ENCODE data around the gene NFKBIE. TPM values are rescaled to one million over a fixed set of nuclear protein-coding genes. Genes with fewer than 3 reads are reported as not detected.
A peak's percentile ranks its signal among the peaks of the same experiment; 100 is the strongest.

The NFKBIE gene
- total RNA-seq, 1 donor from 2014 or later, result 5.3 TPM

GRCh38 chr6:44277763-44278162 is 12.4 kb upstream of the NFKBIE start:
- Histone ChIP-seq H3K36me3 (ENCODE audit: control insufficient read depth, insufficient read depth, low read length) (no peaks in the 10 kb centered on the region), H3K27me3 (ENCODE audit: control insufficient read depth, insufficient read depth, low read length) (peaks cover 19% of the 10 kb centered on the region), H3K4me3 (ENCODE audit: low read depth, low read length) (no peak overlapping the region)
- FAIRE-seq (no peak), DNase-seq (ENCODE audit: low read depth) (no peak)
- TF ChIP-seq CTCF (IDR thresholded peaks at IDR 0.05; ENCODE audit: insufficient read depth, low read length, severe bottlenecking), result no peak

GRCh38 chr6:44276667-44277640 is 11.6 kb upstream of the NFKBIE start:
- FAIRE-seq, result peak; percentile 32
- H3K27me3 ChIP-seq (ENCODE audit: control insufficient read depth, insufficient read depth, low read length), result peaks cover 24% of the 10 kb centered on the region

GRCh38 chr6:44275749-44276648 is 10.6 kb upstream of the NFKBIE start:
- DNase-seq (ENCODE audit: low read depth) (no peak), FAIRE-seq (no peak)
- TF ChIP-seq CTCF (IDR thresholded peaks at IDR 0.05; ENCODE audit: insufficient read depth, low read length, severe bottlenecking), result no peak
- Histone ChIP-seq H3K36me3 (ENCODE audit: control insufficient read depth, insufficient read depth, low read length) (no peaks in the 10 kb centered on the region), H3K4me3 (ENCODE audit: low read depth, low read length) (no peak overlapping the region), H3K27me3 (ENCODE audit: control insufficient read depth, insufficient read depth, low read length) (peaks cover 33% of the 10 kb centered on the region)

More at GRCh38 chr6:44276667-44277640, 11.6 kb upstream of the NFKBIE start:
- TF ChIP-seq CTCF (IDR thresholded peaks at IDR 0.05; ENCODE audit: insufficient read depth, low read length, severe bottlenecking), result no peak
- Histone ChIP-seq H3K4me3 (ENCODE audit: low read depth, low read length) (no peak overlapping the region), H3K36me3 (ENCODE audit: control insufficient read depth, insufficient read depth, low read length) (no peaks in the 10 kb centered on the region)
- no peak for DNase-seq (ENCODE audit: low read depth)

GRCh38 chr6:44275271-44275748 is 10.0 kb upstream of the NFKBIE start:
- TF ChIP-seq CTCF (IDR thresholded peaks at IDR 0.05; ENCODE audit: insufficient read depth, low read length, severe bottlenecking), result no peak
- Histone ChIP-seq H3K27me3 (ENCODE audit: control insufficient read depth, insufficient read depth, low read length) (peaks cover 33% of the 10 kb centered on the region), H3K36me3 (ENCODE audit: control insufficient read depth, insufficient read depth, low read length) (no peaks in the 10 kb centered on the region), H3K4me3 (ENCODE audit: low read depth, low read length) (no peak overlapping the region)
- no peak for FAIRE-seq
- no peak for DNase-seq (ENCODE audit: low read depth)

- Histone ChIP-seq H3K36me3 (ENCODE audit: control insufficient read depth, insufficient read depth, low read length) (no peaks in the 10 kb centered on the region), H3K27me3 (ENCODE audit: control insufficient read depth, insufficient read depth, low read length) (peaks cover 35% of the 10 kb centered on the region), H3K4me3 (ENCODE audit: low read depth, low read length) (no peak overlapping the region)
- FAIRE-seq, result no peak
- TF ChIP-seq CTCF (IDR thresholded peaks at IDR 0.05; ENCODE audit: insufficient read depth, low read length, severe bottlenecking), result no peak
- no peak for DNase-seq (ENCODE audit: low read depth)
Measured at GRCh38 chr6:44273617-44274016, 8.3 kb upstream of the NFKBIE start.
